ENCODE results near the gene WDFY2.

Gene WDFY2

GRCh38 chr13:51803422-51804294 is 219.4 kb downstream of the WDFY2 start, which contains the start of gene DHRS12:
TSS of gene DHRS12 (minus strand) at chr13:51804163. CDS start at chr13:51799659, 4,504 bp downstream.
- peak; percentile 83 for DNase-seq

- peak; percentile 31 for DNase-seq
Measured at GRCh38 chr13:51804295-51805172, 220.3 kb downstream of the WDFY2 start.

- DNase-seq: no peak
Measured at GRCh38 chr13:51805313-51805712, 221.1 kb downstream of the WDFY2 start.

- DNase-seq: no peak
Measured at GRCh38 chr13:51805925-51806324, 221.7 kb downstream of the WDFY2 start.

GRCh38 chr13:51806566-51806965 is 222.3 kb downstream of the WDFY2 start:
- no peak for DNase-seq

- DNase-seq: no peak
Measured at GRCh38 chr13:51807041-51807440, 222.8 kb downstream of the WDFY2 start.

- no peak for DNase-seq
Measured at GRCh38 chr13:51808811-51809210, 224.5 kb downstream of the WDFY2 start.

GRCh38 chr13:51811046-51811445 is 226.8 kb downstream of the WDFY2 start:
- DNase-seq: no peak

- no peak for DNase-seq
Measured at GRCh38 chr13:51811920-51812451, 227.7 kb downstream of the WDFY2 start.

- DNase-seq: no peak
Measured at GRCh38 chr13:51814071-51814470, 229.8 kb downstream of the WDFY2 start.

GRCh38 chr13:51814825-51815650 is 230.8 kb downstream of the WDFY2 start:
- DNase-seq: peak; percentile 60

- no peak for DNase-seq
Measured at GRCh38 chr13:51815848-51816247, 231.6 kb downstream of the WDFY2 start.

GRCh38 chr13:51816604-51817249 is 232.5 kb downstream of the WDFY2 start:
- DNase-seq: no peak

Measured in T-helper 9 cell (primary cell).